ENCODE data around the gene SGO2. TPM values are rescaled to one million over a fixed set of nuclear protein-coding genes. Genes with fewer than 3 reads are reported as not detected.

Gene SGO2
- total and polyA plus RNA-seq, 9 of the 15 experiments (the other 6 are each of a cell fraction or from before 2014, with no cell fraction given), result 14.5 to 25.9 (median 16.6) TPM

GRCh38 chr2:200509612-200510433, 16.2 kb upstream of the SGO2 start, which contains the start of gene KCTD18 (continued):
- no peak for TF ChIP-seq THRB (CRISPR knock-in tag; conservative IDR thresholded peaks at IDR 0.05)
- TF ChIP-seq PREB (CRISPR knock-in tag; IDR thresholded peaks at IDR 0.05), result no peak
- TF ChIP-seq ASH1L (IDR thresholded peaks at IDR 0.05; ENCODE audit: borderline replicate concordance, low read depth, partially characterized antibody), result no peak
- peak; percentile 34; the same call in 1 of the 2 replicates for TF ChIP-seq ZNF143 (CRISPR knock-in tag; IDR thresholded peaks at IDR 0.05)
- TF ChIP-seq NR2C1 (IDR thresholded peaks at IDR 0.05), result no peak
- TF ChIP-seq NR2C1 (tag; IDR thresholded peaks at IDR 0.05), result no peak
- TF ChIP-seq NKRF (IDR thresholded peaks at IDR 0.05; ENCODE audit: borderline replicate concordance), result no peak
- TF ChIP-seq BRF2 (IDR thresholded peaks at IDR 0.05; ENCODE audit: borderline replicate concordance, insufficient read depth, insufficient read length), result no peak
- peak; percentile 59 to 67; a peak in 3 of 4 replicates for TF ChIP-seq SIN3A (IDR thresholded peaks at IDR 0.05; ENCODE audit: borderline replicate concordance in 2 of 2, control insufficient read depth in 1 of 2, low read depth in 2 of 2, low read length in 2 of 2)
- TF ChIP-seq NCOA2 (IDR thresholded peaks at IDR 0.05; ENCODE audit: partially characterized antibody in 2 of 2), result no peak
- TF ChIP-seq CREB3L1 (IDR thresholded peaks at IDR 0.05; ENCODE audit: borderline replicate concordance, low read depth), result peak; percentile 70; the same call in 1 of the 2 replicates
- TF ChIP-seq SMARCC2 (IDR thresholded peaks at IDR 0.05; ENCODE audit: low read depth), result no peak
- TF ChIP-seq CTBP1 (IDR thresholded peaks at IDR 0.05; ENCODE audit: borderline replicate concordance), result peak; percentile 80
- TF ChIP-seq HNRNPH1 (optimal IDR thresholded peaks at IDR 0.05; ENCODE audit: low read depth, low read length), result no peak
- no peak for TF ChIP-seq ZNF408 (CRISPR knock-in tag; IDR thresholded peaks at IDR 0.05; ENCODE audit: low read depth)
- TF ChIP-seq TEAD2 (tag; IDR thresholded peaks at IDR 0.05), result no peak
- 0 out of 2 replicates have a peak, but pooled peaks have one; percentile 37 for TF ChIP-seq HDAC2 (IDR thresholded peaks at IDR 0.05)
- no peak for TF ChIP-seq E2F5 (CRISPR knock-in tag; IDR thresholded peaks at IDR 0.05)

Measured in K562 (cell line).